GM19397 (cell line): ENCODE data around the gene ZSCAN22.
"Not testable (repeated sequence)": the region's sequence is repeated elsewhere in the genome, so short reads cannot be mapped to it uniquely, and the experiment has no call there.

Experiments
- ATAC-seq: cut with Tn5 transposase; IDR thresholded peaks from one replicate; pipeline ENCODE4 v1.9.1; 2021; ENCODE audit warnings: mild to moderate bottlenecking, moderate library complexity; ENCODE audit not compliant: unreplicated experiment

ZSCAN22 gene

DNA sequence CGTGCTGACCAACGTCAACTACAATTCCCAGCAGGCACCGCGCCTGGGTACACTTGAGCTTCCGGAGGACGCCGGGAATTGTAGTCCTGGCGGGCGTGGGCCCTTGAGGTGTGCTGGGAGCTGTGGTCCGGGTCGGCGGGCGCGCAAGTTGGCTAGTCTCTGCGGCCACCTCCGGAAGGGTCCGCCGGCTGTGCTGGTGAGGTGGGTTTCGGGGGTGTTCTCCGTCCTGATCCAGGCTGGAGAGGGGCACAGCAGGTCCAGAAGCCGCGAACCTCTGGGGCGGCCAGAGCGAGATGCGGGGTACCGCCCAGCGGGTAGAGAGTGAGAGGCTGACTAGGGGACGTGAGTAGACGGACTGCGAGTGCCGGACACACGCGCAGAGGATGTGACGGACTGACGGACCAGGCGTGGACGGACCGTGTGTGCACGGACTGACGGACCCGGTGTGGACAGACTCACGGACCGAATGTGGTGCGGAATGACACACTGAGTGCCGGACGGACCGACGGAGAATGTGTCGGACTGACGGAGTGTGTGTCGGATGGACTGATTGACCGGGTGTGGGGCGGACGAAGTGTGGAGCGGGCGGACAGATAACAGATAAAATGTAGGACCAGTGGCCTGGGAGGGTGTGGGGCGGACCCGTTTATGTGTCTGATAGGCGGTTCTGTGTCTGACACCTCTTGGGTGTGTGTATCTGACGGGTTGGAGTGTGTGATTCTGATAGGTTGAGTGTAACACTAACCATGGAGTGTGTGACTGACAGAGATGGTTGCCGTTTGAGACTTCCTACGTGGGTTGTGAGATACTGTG, at the start of gene ZSCAN22:
Gene ZSCAN22 (plus strand): TSS at position 81 of the 813 bp plus-strand sequence. CDS start 7,809 bp downstream, outside the sequence.
- peak; percentile 89 for ATAC-seq

- no peak for ATAC-seq
Measured at GRCh38 chr19:58277197-58277596, 49.6 kb upstream of the ZSCAN22 start.

- no peak for ATAC-seq
Measured at GRCh38 chr19:58277748-58278540, 48.9 kb upstream of the ZSCAN22 start.

GRCh38 chr19:58278541-58279041, 48.2 kb upstream of the ZSCAN22 start, which contains the start of gene ZNF8:
TSS of gene ZNF8 (plus strand) at chr19:58278955. CDS start at chr19:58279082, 127 bp downstream.
- peak; percentile 98 for ATAC-seq

DNA sequence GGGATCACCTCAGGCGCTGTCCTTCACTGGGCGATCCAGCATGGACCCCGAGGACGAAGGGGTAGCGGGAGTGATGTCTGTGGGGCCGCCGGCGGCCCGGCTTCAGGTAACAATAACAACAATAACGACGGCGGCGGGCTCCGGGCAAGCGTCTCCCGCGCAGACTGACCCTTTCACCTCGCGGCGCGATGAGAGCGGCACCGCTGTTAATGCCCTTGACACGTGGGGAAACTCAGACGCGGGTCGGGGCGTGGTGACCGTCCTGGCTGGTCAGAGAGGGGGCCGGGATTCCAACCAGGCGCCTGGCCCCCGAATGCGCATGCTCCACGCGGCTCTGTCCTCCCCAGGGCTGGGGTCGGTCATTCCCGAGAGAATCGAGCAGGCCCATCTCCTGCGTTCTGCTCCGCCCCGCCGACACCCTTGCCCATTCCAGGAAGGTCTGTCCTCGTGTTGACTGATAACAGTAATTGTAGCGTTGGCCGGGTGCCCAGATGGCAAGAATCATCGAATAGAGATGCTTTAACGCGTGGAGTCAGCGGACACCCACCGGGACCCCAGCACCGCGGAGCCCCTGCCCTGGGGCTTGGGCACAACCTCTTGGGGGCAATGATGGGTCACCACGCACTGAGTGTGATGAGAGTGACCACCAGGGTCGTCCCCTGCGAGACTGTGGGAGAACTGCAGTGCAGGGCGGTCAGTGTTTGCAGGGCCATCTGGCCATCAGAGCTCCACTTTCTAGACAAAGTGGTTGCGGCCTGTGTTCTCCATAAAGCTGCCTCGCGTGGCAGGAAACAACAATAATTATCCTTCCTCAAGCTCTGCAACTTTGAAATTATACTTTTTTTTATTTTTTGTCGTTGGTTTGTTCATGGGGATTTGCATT, 47.5 kb upstream of the ZSCAN22 start:
- peak; percentile 30 for ATAC-seq

DNA sequence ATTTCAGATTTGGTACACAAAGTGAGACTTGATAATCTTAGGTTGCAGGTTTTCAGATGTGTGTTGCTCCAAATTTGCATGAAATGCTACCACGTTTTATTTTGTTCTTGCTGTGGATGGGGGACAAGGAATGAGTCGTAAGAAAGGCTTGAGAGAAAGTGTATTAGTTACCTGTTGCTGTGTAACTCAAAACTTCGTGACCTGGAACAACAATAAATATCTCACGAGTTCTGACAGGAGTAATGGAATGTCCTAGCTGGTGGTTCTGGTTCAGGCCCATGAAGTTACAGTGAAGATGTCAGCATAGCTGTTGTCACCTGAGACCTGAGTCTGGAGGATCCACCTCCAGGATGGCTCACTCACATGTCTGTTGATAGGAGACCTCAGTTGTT, 46.9 kb upstream of the ZSCAN22 start:
- ATAC-seq, result no peak

DNA sequence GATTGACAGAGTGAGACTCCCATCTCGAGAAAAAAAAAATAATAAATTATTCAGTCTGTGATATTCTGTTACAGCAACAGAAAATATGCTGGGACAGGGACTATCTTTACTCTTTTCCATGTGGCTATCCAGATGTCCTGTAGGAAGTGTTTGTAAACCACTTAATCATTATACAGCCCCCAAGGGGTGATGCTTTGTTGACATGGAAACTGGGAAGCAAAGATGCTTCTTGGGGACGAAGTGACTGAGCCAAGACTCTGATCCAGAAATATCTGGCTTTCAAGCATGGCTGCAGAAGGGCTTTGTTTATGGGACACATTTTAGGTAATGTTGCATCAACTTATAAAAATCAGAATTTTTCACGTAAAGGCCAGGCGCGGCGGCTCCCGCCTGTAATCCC, 42.6 kb upstream of the ZSCAN22 start:
- ATAC-seq, result no peak

DNA sequence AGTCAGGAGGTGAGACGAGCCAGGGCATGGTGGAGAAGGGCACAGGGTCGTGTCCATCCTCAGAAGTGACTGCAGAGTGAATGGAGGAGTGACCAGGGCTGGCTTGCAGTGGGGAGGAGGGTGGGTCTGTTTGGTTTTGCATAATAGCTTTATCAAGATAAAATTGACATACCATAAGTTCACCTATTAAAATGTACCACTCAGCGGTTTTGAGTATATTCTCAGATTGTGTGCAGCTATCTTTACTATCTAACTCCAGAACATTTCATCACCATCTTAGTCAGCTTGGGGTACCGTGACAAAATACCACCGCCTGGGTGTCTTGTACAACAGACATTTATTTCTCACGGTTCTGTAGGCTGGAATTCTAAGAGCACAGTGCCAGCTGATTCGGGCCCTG, 34.9 kb upstream of the ZSCAN22 start:
- ATAC-seq, result no peak

GRCh38 chr19:58294743-58295374, 31.9 kb upstream of the ZSCAN22 start:
- no peak for ATAC-seq

GRCh38 chr19:58296104-58296503, 30.7 kb upstream of the ZSCAN22 start:
- ATAC-seq, result no peak

DNA sequence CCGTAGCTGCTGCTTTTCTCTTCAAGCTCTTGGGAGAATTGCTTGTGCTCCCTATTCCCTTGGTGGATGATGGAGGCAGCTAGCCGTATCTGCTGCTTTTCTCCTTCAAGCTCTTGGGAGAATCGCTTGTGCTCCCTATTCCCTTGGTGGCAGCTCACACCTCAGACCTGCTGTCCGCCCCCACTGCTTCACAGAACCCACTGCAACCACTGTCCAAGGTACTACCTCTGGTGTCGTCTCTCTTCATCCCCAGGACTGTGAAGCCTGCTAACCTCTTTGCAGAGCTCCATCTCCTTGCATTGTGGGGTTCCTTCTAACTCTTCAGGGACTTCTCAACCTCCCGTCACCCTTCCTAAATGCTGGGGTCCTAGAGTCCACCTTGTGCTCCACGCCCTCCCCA, 26.2 kb upstream of the ZSCAN22 start:
- ATAC-seq, result no peak

GRCh38 chr19:58304255-58304654, 22.5 kb upstream of the ZSCAN22 start:
- ATAC-seq, result no peak

- no peak for ATAC-seq
Measured at GRCh38 chr19:58304748-58305064, 22.1 kb upstream of the ZSCAN22 start.

DNA sequence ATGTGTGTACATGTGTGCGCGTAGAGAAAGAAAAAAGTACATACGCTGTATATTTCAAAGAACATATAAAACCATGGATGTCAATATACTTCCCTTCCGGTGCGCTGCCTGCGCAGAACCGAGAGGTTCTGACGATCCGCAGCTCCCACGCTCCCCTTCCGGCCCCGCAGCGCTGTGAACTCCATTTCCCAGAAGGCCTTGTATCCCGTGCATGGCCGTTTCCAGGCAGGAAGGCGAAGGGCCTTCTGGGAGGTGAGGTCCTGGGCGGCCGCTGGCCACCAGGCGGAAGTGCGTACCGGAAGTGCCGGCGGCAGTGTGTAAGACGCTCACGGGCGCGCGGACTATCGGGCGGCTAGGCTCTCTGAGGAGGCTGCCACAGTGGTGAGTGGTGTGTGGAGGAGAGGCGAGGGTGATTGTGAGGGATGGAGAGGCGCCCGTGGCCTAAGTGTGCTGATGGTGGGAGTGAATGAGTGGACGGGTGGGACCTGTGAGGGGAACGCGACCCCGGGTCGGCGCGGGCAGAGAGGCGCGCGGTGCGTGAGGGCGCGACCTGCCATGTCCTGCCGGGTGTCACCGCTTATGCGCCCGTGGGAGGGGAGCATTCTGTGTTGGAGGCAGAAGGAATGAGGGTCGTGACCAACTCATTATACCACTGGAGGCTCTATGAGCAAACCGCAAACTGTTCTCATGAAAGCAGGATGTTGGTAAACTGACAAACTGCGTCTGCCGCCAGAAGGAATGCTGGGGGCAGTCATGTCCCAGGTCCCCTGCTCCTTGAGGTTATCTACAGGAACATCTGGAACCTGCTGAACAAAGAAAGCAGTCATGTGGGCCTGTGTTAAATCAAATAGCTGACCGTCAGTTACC, 21.5 kb upstream of the ZSCAN22 start, which contains the start of gene ERVK3-1:
Gene ERVK3-1 (plus strand): TSS at position 313 of the 867 bp plus-strand sequence. CDS start 6,792 bp downstream, outside the sequence.
- peak; percentile 97 for ATAC-seq

- no peak for ATAC-seq
Measured at GRCh38 chr19:58305932-58306323, 20.9 kb upstream of the ZSCAN22 start.

DNA sequence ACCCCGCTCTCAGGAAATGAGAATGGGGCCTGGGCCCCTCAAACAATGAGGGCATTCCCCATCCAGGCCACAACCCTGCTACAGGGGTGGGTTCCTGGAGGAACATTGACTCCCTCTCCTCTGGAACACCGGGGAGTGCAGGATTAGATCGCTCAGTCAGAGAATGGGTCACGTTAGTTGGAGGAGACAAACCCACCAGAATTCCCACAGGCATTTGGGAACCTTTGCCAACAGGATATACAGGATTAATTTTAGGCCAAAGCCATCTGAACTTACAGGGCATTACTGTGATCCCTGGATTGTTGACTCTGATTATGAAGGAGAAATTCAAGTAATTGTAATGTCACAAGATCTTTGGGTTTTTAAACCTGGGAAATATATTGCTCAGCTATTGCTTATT, 19.1 kb upstream of the ZSCAN22 start:
- ATAC-seq, result no peak

- not testable (repeated sequence) for ATAC-seq
Measured at GRCh38 chr19:58310685-58311084, 16.1 kb upstream of the ZSCAN22 start.

DNA sequence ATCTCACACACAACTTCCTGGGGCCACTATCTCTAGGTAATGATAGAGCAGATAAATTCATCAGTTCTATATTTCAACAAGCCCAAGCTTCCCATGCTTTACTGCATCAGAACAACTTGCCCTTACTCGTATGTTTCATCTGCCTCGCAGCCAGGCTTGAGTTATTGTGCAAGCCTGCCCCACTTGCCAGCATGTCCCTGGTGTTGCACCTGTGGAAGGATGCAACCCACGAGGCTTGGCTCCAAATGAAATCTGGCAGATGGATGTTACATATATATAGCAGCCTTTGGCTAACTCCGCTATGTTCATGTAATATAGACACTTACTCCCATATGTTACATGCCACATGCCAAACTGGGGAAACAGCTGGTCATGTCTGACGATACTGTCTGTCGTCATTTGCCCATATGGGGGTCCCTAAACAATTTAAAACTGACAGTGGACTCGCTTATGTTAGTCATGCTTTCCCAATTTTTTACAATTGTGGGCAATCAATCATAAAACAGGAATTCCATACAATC, 15.4 kb upstream of the ZSCAN22 start:
- no peak for ATAC-seq

DNA sequence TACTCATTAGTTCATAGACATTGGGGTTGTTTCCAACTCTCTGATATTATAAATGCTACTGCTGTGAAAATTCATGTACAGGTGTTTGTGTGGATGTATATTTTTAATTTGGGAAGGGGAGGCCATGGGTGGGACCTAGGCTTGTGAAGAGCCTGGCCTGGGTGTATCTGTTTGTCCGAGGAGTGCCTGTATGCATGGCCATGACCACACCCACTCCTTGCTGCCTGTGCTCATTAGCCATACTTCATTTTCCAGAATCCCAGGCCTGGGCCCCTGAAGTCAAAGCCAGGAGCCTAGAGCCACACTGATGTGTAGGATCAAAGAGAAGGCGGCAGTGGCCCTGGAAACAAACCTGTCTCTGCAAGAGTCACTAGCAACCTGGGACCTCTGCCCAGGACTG, 11.2 kb upstream of the ZSCAN22 start:
- ATAC-seq, result no peak
